MM.1S (cell line): ENCODE results near the gene SCGB1A1.

Experiments
- DNase-seq: peaks from one replicate; pipeline ENCODE4 v3.0.0-alpha.2; 2015
- H2AFZ ChIP-seq: fragments of 300-600 bp; sonication (generic); 2 replicates; pipeline ENCODE4 v1.6.0; 2016; ENCODE audit warnings: antibody characterized with exemption, low read length
- H3F3A ChIP-seq: fragments of 300-600 bp; sonication (generic); 2 replicates; pipeline ENCODE4 v1.6.1; 2016; ENCODE audit warnings: mild to moderate bottlenecking, antibody characterized with exemption, low read length, moderate library complexity, mixed read lengths; ENCODE audit not compliant: insufficient read depth
- H3K27ac ChIP-seq: fragments of 300-600 bp; sonication (generic); 2 replicates; pipeline ENCODE4 v1.5.1; 2016; ENCODE audit warnings: mild to moderate bottlenecking, low read length
- H3K27me3 ChIP-seq: fragments of 300-600 bp; sonication (generic); replicated peaks from 2 replicates; pipeline ENCODE4 v1.6.0; 2016; ENCODE audit warnings: low read length; ENCODE audit not compliant: insufficient read depth
- H3K36me3 ChIP-seq: fragments of 300-600 bp; sonication (generic); replicated peaks from 2 replicates; pipeline ENCODE4 v1.6.1; 2016; ENCODE audit warnings: mild to moderate bottlenecking, low read length, mixed read lengths; ENCODE audit not compliant: insufficient read depth
- H3K4me1 ChIP-seq: fragments of 300-600 bp; sonication (generic); 2 replicates; pipeline ENCODE4 v1.6.1; 2016; ENCODE audit warnings: low read length, mixed read lengths
- H3K4me2 ChIP-seq: fragments of 300-600 bp; sonication (generic); 2 replicates; pipeline ENCODE4 v1.6.0; 2016; ENCODE audit warnings: low read depth, low read length
- H3K4me3 ChIP-seq: fragments of 300-600 bp; sonication (generic); 2 replicates; pipeline ENCODE4 v1.5.1; 2016; ENCODE audit warnings: low read length, mixed read lengths
- H3K79me2 ChIP-seq: fragments of 300-600 bp; sonication (generic); 2 replicates; pipeline ENCODE4 v1.6.1; 2016; ENCODE audit warnings: mixed run types, low read length, mixed read lengths
- H3K9ac ChIP-seq: fragments of 300-600 bp; sonication (generic); 2 replicates; pipeline ENCODE4 v1.6.1; 2016; ENCODE audit warnings: low read length, mixed read lengths
- H3K9me2 ChIP-seq: fragments of 300-600 bp; sonication (generic); replicated peaks from 2 replicates; pipeline ENCODE4 v1.6.1; 2016; ENCODE audit warnings: mild to moderate bottlenecking, low read length, mixed read lengths; ENCODE audit not compliant: insufficient read depth
- H3K9me3 ChIP-seq: fragments of 300-600 bp; sonication (generic); replicated peaks from 2 replicates; pipeline ENCODE4 v1.6.1; 2016; ENCODE audit warnings: mild to moderate bottlenecking, low read length, mixed read lengths; ENCODE audit not compliant: insufficient read depth
- H4K20me1 ChIP-seq: fragments of 300-600 bp; sonication (generic); 2 replicates; pipeline ENCODE4 v1.6.1; 2016; ENCODE audit warnings: mild to moderate bottlenecking, low read length, moderate library complexity, mixed read lengths; ENCODE audit not compliant: insufficient read depth
- CTCF ChIP-seq: fragments of 300-600 bp; sonication (generic); IDR thresholded peaks from 2 replicates; pipeline ENCODE4 v1.5.1; 2016; ENCODE audit warnings: antibody characterized with exemption, low read length, mixed read lengths
- EZH2 ChIP-seq: fragments of 300-600 bp; sonication (generic); optimal IDR thresholded peaks from 2 replicates; pipeline ENCODE3; 2017; ENCODE audit warnings: low read depth, mild to moderate bottlenecking, antibody characterized with exemption, low read length, mixed read lengths
- EZH2phosphoT487 ChIP-seq: fragments of 300-600 bp; sonication (generic); IDR thresholded peaks from 2 replicates; pipeline ENCODE4 v1.6.1; 2018; ENCODE audit warnings: antibody characterized with exemption, low read length

Gene SCGB1A1

GRCh38 chr11:62404435-62404834 lies 14.4 kb upstream of the SCGB1A1 start:
- H3F3A ChIP-seq = no peaks in the 10 kb centered on the region
- no peak overlapping the region for H3K4me3 ChIP-seq
- no peaks in the 10 kb centered on the region for H3K4me1 ChIP-seq
- TF ChIP-seq EZH2phosphoT487 (no peak), CTCF (no peak), EZH2 (no peak)
- peaks cover 8% of the 10 kb centered on the region; the same call in 1 of the 2 replicates for H3K27me3 ChIP-seq
- H2AFZ ChIP-seq = no peak overlapping the region
- no peak overlapping the region for H3K9ac ChIP-seq
- no peak for DNase-seq
- H3K9me3 ChIP-seq = no peaks in the 10 kb centered on the region
- no peaks in the 10 kb centered on the region for H3K9me2 ChIP-seq
- no peak overlapping the region for H3K27ac ChIP-seq
- no peaks in the 10 kb centered on the region for H4K20me1 ChIP-seq
- H3K36me3 ChIP-seq = no peaks in the 10 kb centered on the region
- no peaks in the 10 kb centered on the region for H3K79me2 ChIP-seq
- no peak overlapping the region for H3K4me2 ChIP-seq

- DNase-seq = no peak
- H3K4me3 ChIP-seq = no peak overlapping the region
Observed at GRCh38 chr11:62404901-62405300, 13.9 kb upstream of the SCGB1A1 start.

GRCh38 chr11:62406034-62406433 lies 12.8 kb upstream of the SCGB1A1 start:
- Histone ChIP-seq H3K27me3 (peaks cover 8% of the 10 kb centered on the region; the same call in 1 of the 2 replicates), H4K20me1 (no peaks in the 10 kb centered on the region), H3K4me3 (no peak overlapping the region), H3F3A (no peaks in the 10 kb centered on the region), H3K9me3 (no peaks in the 10 kb centered on the region), H3K4me1 (no peaks in the 10 kb centered on the region), H3K4me2 (no peak overlapping the region), H2AFZ (no peak overlapping the region), H3K9me2 (no peaks in the 10 kb centered on the region), H3K79me2 (no peaks in the 10 kb centered on the region), H3K9ac (no peak overlapping the region), H3K27ac (no peak overlapping the region), H3K36me3 (no peaks in the 10 kb centered on the region)
- TF ChIP-seq EZH2phosphoT487 (no peak), CTCF (no peak), EZH2 (no peak)
- no peak for DNase-seq

More at GRCh38 chr11:62404901-62405300, 13.9 kb upstream of the SCGB1A1 start:
- Histone ChIP-seq H3K9ac (no peak overlapping the region), H3F3A (no peaks in the 10 kb centered on the region), H3K9me3 (no peaks in the 10 kb centered on the region), H4K20me1 (no peaks in the 10 kb centered on the region), H3K4me2 (no peak overlapping the region), H3K27me3 (peaks cover 8% of the 10 kb centered on the region; the same call in 1 of the 2 replicates), H3K79me2 (no peaks in the 10 kb centered on the region), H2AFZ (no peak overlapping the region), H3K9me2 (no peaks in the 10 kb centered on the region), H3K4me1 (no peaks in the 10 kb centered on the region), H3K36me3 (no peaks in the 10 kb centered on the region), H3K27ac (no peak overlapping the region)
- TF ChIP-seq EZH2phosphoT487 (no peak), CTCF (no peak), EZH2 (no peak)
